ENCODE measurements around the gene NIM1K. TPM values are rescaled to one million over a fixed set of nuclear protein-coding genes. Genes with fewer than 3 reads are reported as not detected.

NIM1K gene
- total and polyA plus RNA-seq, 2 of the 4 experiments (the other 2 are of a cell fraction): 0.54 to 0.68 TPM

- no peak overlapping the region for H3K4me3 ChIP-seq (ENCODE audit: insufficient read depth, low read depth, low read length)
- H3K18ac ChIP-seq (ENCODE audit: low read depth, low read length): no peak overlapping the region
- H2AK5ac ChIP-seq (ENCODE audit: low read depth, low read length): no peak overlapping the region
- no peak overlapping the region for H2AFZ ChIP-seq (replicated peaks; ENCODE audit: low read length, poor library complexity)
- peaks cover 44 to 74% of the 10 kb centered on the region in 2 experiments for H3K79me1 ChIP-seq (ENCODE audit: low read depth in 1 of 2, low read length in 2 of 2)
- no peak; the same call in 1 of the 2 replicates for ATAC-seq (ENCODE audit: low read depth)
- DNase-seq: peak; percentile 61
- POLR2A ChIA-PET (ENCODE audit: unreplicated experiment): no interaction called here
- H4K91ac ChIP-seq (ENCODE audit: insufficient read depth, low read depth, low read length): no peak overlapping the region
- no peak overlapping the region for H3K4ac ChIP-seq (ENCODE audit: low read depth, low read length)
- H4K8ac ChIP-seq (ENCODE audit: low read depth in 2 of 2, low read length in 2 of 2): no peak overlapping the region
- intact Hi-C loops (cut with micrococcal nuclease) (no loop called here), dilution Hi-C loops (cut with HindIII; ENCODE audit: low sequenced_read_pairs, unreplicated experiment) (no loop called here), in situ Hi-C loops (cut with MboI; ENCODE audit: low sequenced_read_pairs) (no loop called here)
- no peak overlapping the region for H2BK5ac ChIP-seq (ENCODE audit: low read depth, low read length, poor library complexity, severe bottlenecking)
- peaks cover 9% of the 10 kb centered on the region for H3K9me1 ChIP-seq (ENCODE audit: insufficient read depth, low read length)
- no peak overlapping the region for H2BK20ac ChIP-seq (ENCODE audit: low read depth, low read length)
- no peaks in the 10 kb centered on the region for H3K27me3 ChIP-seq (ENCODE audit: control insufficient read depth, insufficient read depth, low read length)
- H2BK15ac ChIP-seq (ENCODE audit: low read depth, low read length): no peak overlapping the region
- no peak overlapping the region for H3K4me2 ChIP-seq (ENCODE audit: low read depth, low read length)
- WGBS, 2 experiments (ENCODE audit: extremely low coverage in 2 of 2, insufficient read length in 1 of 2): no CpG with 5 or more reads among the region's 6 CpGs
- H3K27ac ChIP-seq (ENCODE audit: insufficient read depth, low read length): no peak overlapping the region
- peaks cover 14% of the 10 kb centered on the region for H3K36me3 ChIP-seq (ENCODE audit: control insufficient read depth, insufficient read depth, low read length)
- H4K5ac ChIP-seq (ENCODE audit: low read depth, low read length): no peak overlapping the region
- H2BK120ac ChIP-seq (ENCODE audit: low read depth, low read length): no peak overlapping the region
- CTCF ChIA-PET: no interaction called here
- peaks cover 27% of the 10 kb centered on the region for H4K20me1 ChIP-seq (ENCODE audit: insufficient read depth, low read length)
- H3K23ac ChIP-seq (ENCODE audit: low read depth, low read length): no peak overlapping the region
- H3K9ac ChIP-seq (ENCODE audit: low read depth, low read length): no peak overlapping the region
- no TSS peak for BruUV-seq (replicated peaks)
- peaks cover 2% of the 10 kb centered on the region; the same call in 1 of the 2 replicates for H3K4me1 ChIP-seq (ENCODE audit: control insufficient read depth, insufficient read depth, low read length)
- H3K9me3 ChIP-seq (ENCODE audit: control insufficient read depth, insufficient read depth, low read length): no peaks in the 10 kb centered on the region
- H3K14ac ChIP-seq (replicated peaks; ENCODE audit: low read depth, low read length): no peak overlapping the region
- no peak overlapping the region for H3K56ac ChIP-seq (ENCODE audit: extremely low read depth, insufficient read depth, low read length)
- TF ChIP-seq BHLHE40 (IDR thresholded peaks at IDR 0.05; ENCODE audit: low read depth, low read length) (peak; percentile 55; the same call in 1 of the 2 replicates), MXI1 (IDR thresholded peaks at IDR 0.05; ENCODE audit: borderline replicate concordance, low read depth, low read length) (no peak), ELK1 (IDR thresholded peaks at IDR 0.05; ENCODE audit: borderline replicate concordance, low read depth, low read length) (no peak), POLR2A (IDR thresholded peaks at IDR 0.05; ENCODE audit: low read depth, low read length) (no peak)
- H2AK9ac ChIP-seq (replicated peaks; ENCODE audit: low read depth, low read length, poor library complexity): no peak overlapping the region
These were observed 35.6 kb upstream of the NIM1K start for GRCh38 chr5:43156388-43156787.

Data from IMR-90 (cell line).